GM21360 (cell line): Measurements from ENCODE around the gene NQO2.

ENCODE experiments used
- ATAC-seq: cut with Tn5 transposase; IDR thresholded peaks from one replicate; pipeline ENCODE4 v1.9.1; 2021; ENCODE audit warnings: mild to moderate bottlenecking, moderate library complexity; ENCODE audit not compliant: unreplicated experiment

Gene NQO2

GRCh38 chr6:2999618-3000557, at the start of gene NQO2:
Gene NQO2 (plus strand): TSS chr6:2999894. CDS start chr6:3006553, 6,659 bp downstream.
- ATAC-seq, result peak; percentile 63

- no peak for ATAC-seq
Measured at GRCh38 chr6:2950713-2951112, 49.0 kb upstream of the NQO2 start.

- ATAC-seq, result no peak
Measured at GRCh38 chr6:2951728-2952127, 48.0 kb upstream of the NQO2 start.

- ATAC-seq, result peak; percentile 72
Measured at GRCh38 chr6:2952557-2953095, 47.1 kb upstream of the NQO2 start.

- no peak for ATAC-seq
Measured at GRCh38 chr6:2953098-2953497, 46.6 kb upstream of the NQO2 start.

- no peak for ATAC-seq
Measured at GRCh38 chr6:2956930-2957685, 42.6 kb upstream of the NQO2 start.

- no peak for ATAC-seq
Measured at GRCh38 chr6:2957696-2958330, 41.9 kb upstream of the NQO2 start.

GRCh38 chr6:2958331-2958711, 41.4 kb upstream of the NQO2 start:
- ATAC-seq, result no peak

- no peak for ATAC-seq
Measured at GRCh38 chr6:2958776-2959175, 40.9 kb upstream of the NQO2 start.

GRCh38 chr6:2959909-2960719, 39.6 kb upstream of the NQO2 start:
- no peak for ATAC-seq

GRCh38 chr6:2960935-2961334, 38.8 kb upstream of the NQO2 start:
- ATAC-seq, result no peak

- no peak for ATAC-seq
Measured at GRCh38 chr6:2961506-2961905, 38.2 kb upstream of the NQO2 start.

- ATAC-seq, result no peak
Measured at GRCh38 chr6:2962004-2962403, 37.7 kb upstream of the NQO2 start.

- ATAC-seq, result no peak
Measured at GRCh38 chr6:2962636-2963035, 37.1 kb upstream of the NQO2 start.

GRCh38 chr6:2963756-2964155, 35.9 kb upstream of the NQO2 start:
- ATAC-seq, result no peak

GRCh38 chr6:2964793-2965505, 34.7 kb upstream of the NQO2 start:
- ATAC-seq, result no peak

- ATAC-seq, result no peak
Measured at GRCh38 chr6:2966347-2966746, 33.3 kb upstream of the NQO2 start.

GRCh38 chr6:2967936-2968335, 31.8 kb upstream of the NQO2 start:
- no peak for ATAC-seq

GRCh38 chr6:2968600-2969135, 31.0 kb upstream of the NQO2 start:
- no peak for ATAC-seq

GRCh38 chr6:2969549-2969948, 30.1 kb upstream of the NQO2 start:
- no peak for ATAC-seq
